HTERT RPE-1 (cell line): ENCODE measurements around the gene LRRC52.

ENCODE experiments used
- in situ Hi-C: fragments of 300-500 bp; cut with MboI; formaldehyde crosslinking; loops from 4 replicates; pipeline ENCODE4 v1.14.3; 2020; ENCODE audit warnings: low sequenced_read_pairs

Gene LRRC52

GRCh38 chr1:165543532-165544438 lies at the start of gene LRRC52:
LRRC52 (plus strand) TSS chr1:165544000; CDS start chr1:165544297, 297 bp downstream.
- in situ Hi-C loops: no loop called here

GRCh38 chr1:165494949-165495857 lies 48.6 kb upstream of the LRRC52 start:
- in situ Hi-C loops: no loop called here

GRCh38 chr1:165495858-165496205 lies 48.0 kb upstream of the LRRC52 start:
- in situ Hi-C loops: no loop called here

GRCh38 chr1:165496501-165496900 lies 47.3 kb upstream of the LRRC52 start:
- in situ Hi-C loops: no loop called here

- in situ Hi-C loops: no loop called here
Observed at GRCh38 chr1:165497069-165498013, 46.5 kb upstream of the LRRC52 start.

GRCh38 chr1:165501330-165501969 lies 42.4 kb upstream of the LRRC52 start:
- in situ Hi-C loops: no loop called here

- in situ Hi-C loops: no loop called here
Observed at GRCh38 chr1:165501970-165502348, 41.8 kb upstream of the LRRC52 start.

GRCh38 chr1:165507570-165507969 lies 36.2 kb upstream of the LRRC52 start:
- in situ Hi-C loops: no loop called here

GRCh38 chr1:165508291-165508690 lies 35.5 kb upstream of the LRRC52 start:
- in situ Hi-C loops: no loop called here

GRCh38 chr1:165512816-165513215 lies 31.0 kb upstream of the LRRC52 start:
- in situ Hi-C loops: no loop called here

GRCh38 chr1:165516469-165516868 lies 27.3 kb upstream of the LRRC52 start:
- in situ Hi-C loops: no loop called here

GRCh38 chr1:165520646-165521045 lies 23.2 kb upstream of the LRRC52 start:
- in situ Hi-C loops: no loop called here

- in situ Hi-C loops: no loop called here
Observed at GRCh38 chr1:165524639-165525285, 19.0 kb upstream of the LRRC52 start.

- in situ Hi-C loops: no loop called here
Observed at GRCh38 chr1:165525708-165526107, 18.1 kb upstream of the LRRC52 start.

GRCh38 chr1:165527251-165528007 lies 16.4 kb upstream of the LRRC52 start:
- in situ Hi-C loops: no loop called here

GRCh38 chr1:165531021-165531420 lies 12.8 kb upstream of the LRRC52 start:
- in situ Hi-C loops: no loop called here

GRCh38 chr1:165532053-165532452 lies 11.7 kb upstream of the LRRC52 start:
- in situ Hi-C loops: no loop called here

- in situ Hi-C loops: no loop called here
Observed at GRCh38 chr1:165533254-165533653, 10.5 kb upstream of the LRRC52 start.

- in situ Hi-C loops: no loop called here
Observed at GRCh38 chr1:165536016-165536415, 7.8 kb upstream of the LRRC52 start.
